Activated gamma-delta T cell (primary cell): ENCODE data around the gene LDLRAD4.
"Not testable (repeated sequence)": the region's sequence is repeated elsewhere in the genome, so short reads cannot be mapped to it uniquely, and the experiment has no call there.

Experiments
- DNase-seq: peaks from one replicate; lab custom pipeline; 2025; lab: John Stamatoyannopoulos, UW

The LDLRAD4 gene

GRCh38 chr18:13246591-13246990 lies 28.0 kb downstream of the LDLRAD4 start:
- no peak for DNase-seq

- no peak for DNase-seq
Observed at GRCh38 chr18:13247506-13247905, 28.9 kb downstream of the LDLRAD4 start.

- DNase-seq = no peak
Observed at GRCh38 chr18:13252686-13253410, 34.3 kb downstream of the LDLRAD4 start.

GRCh38 chr18:13253786-13254688 lies 35.5 kb downstream of the LDLRAD4 start:
- no peak for DNase-seq

GRCh38 chr18:13254971-13255927 lies 36.7 kb downstream of the LDLRAD4 start:
- no peak for DNase-seq

- DNase-seq = no peak
Observed at GRCh38 chr18:13256444-13257305, 38.1 kb downstream of the LDLRAD4 start.

GRCh38 chr18:13257361-13257980 lies 38.9 kb downstream of the LDLRAD4 start:
- DNase-seq = no peak

GRCh38 chr18:13258921-13259320 lies 40.4 kb downstream of the LDLRAD4 start:
- DNase-seq = no peak

- DNase-seq = no peak
Observed at GRCh38 chr18:13259701-13260100, 41.1 kb downstream of the LDLRAD4 start.

- no peak for DNase-seq
Observed at GRCh38 chr18:13260197-13260934, 41.8 kb downstream of the LDLRAD4 start.

GRCh38 chr18:13260935-13261640 lies 42.5 kb downstream of the LDLRAD4 start:
- no peak for DNase-seq

GRCh38 chr18:13261661-13262357 lies 43.2 kb downstream of the LDLRAD4 start:
- no peak for DNase-seq

GRCh38 chr18:13262358-13262680 lies 43.8 kb downstream of the LDLRAD4 start:
- not testable (repeated sequence) for DNase-seq

GRCh38 chr18:13262839-13263691 lies 44.5 kb downstream of the LDLRAD4 start:
- no peak for DNase-seq

- no peak for DNase-seq
Observed at GRCh38 chr18:13264091-13265007, 45.8 kb downstream of the LDLRAD4 start.
